HG02870 (cell line): Measurements from ENCODE around the gene ABL2.

Experiments used
- ATAC-seq: cut with Tn5 transposase; IDR thresholded peaks from one replicate; pipeline ENCODE4 v1.9.1; 2021; ENCODE audit warnings: mild to moderate bottlenecking, moderate library complexity; ENCODE audit not compliant: unreplicated experiment

ABL2 gene

GRCh38 chr1:179099891-179100290 lies 129.6 kb downstream of the ABL2 start:
- ATAC-seq: no peak

- ATAC-seq: no peak
Observed at GRCh38 chr1:179095924-179096323, 133.6 kb downstream of the ABL2 start.

- ATAC-seq: no peak
Observed at GRCh38 chr1:179095377-179095776, 134.1 kb downstream of the ABL2 start.

GRCh38 chr1:179094818-179095217 lies 134.7 kb downstream of the ABL2 start:
- ATAC-seq: no peak

- no peak for ATAC-seq
Observed at GRCh38 chr1:179092896-179093461, 136.5 kb downstream of the ABL2 start.

GRCh38 chr1:179091691-179092165 lies 137.7 kb downstream of the ABL2 start:
- ATAC-seq: no peak

GRCh38 chr1:179090923-179091322 lies 138.6 kb downstream of the ABL2 start:
- ATAC-seq: no peak

GRCh38 chr1:179090522-179090921 lies 139.0 kb downstream of the ABL2 start:
- no peak for ATAC-seq

- ATAC-seq: no peak
Observed at GRCh38 chr1:179089827-179090482, 139.5 kb downstream of the ABL2 start.

GRCh38 chr1:179087665-179088064 lies 141.8 kb downstream of the ABL2 start:
- ATAC-seq: no peak

GRCh38 chr1:179083533-179083932 lies 145.9 kb downstream of the ABL2 start:
- ATAC-seq: no peak

- ATAC-seq: no peak
Observed at GRCh38 chr1:179082999-179083335, 146.5 kb downstream of the ABL2 start.

GRCh38 chr1:179082333-179082998 lies 147.0 kb downstream of the ABL2 start:
- ATAC-seq: peak; percentile 16

GRCh38 chr1:179081687-179082332 lies 147.7 kb downstream of the ABL2 start, which contains the start of gene TOR3A:
TOR3A (plus strand) TSS chr1:179082070; CDS start chr1:179082129, 59 bp downstream.
- ATAC-seq: peak; percentile 87

GRCh38 chr1:179080866-179081686 lies 148.4 kb downstream of the ABL2 start:
- ATAC-seq: no peak

GRCh38 chr1:179079113-179079761 lies 150.2 kb downstream of the ABL2 start:
- no peak for ATAC-seq

- ATAC-seq: no peak
Observed at GRCh38 chr1:179077396-179077795, 152.1 kb downstream of the ABL2 start.

- ATAC-seq: no peak
Observed at GRCh38 chr1:179066471-179066870, 163.0 kb downstream of the ABL2 start.

- no peak for ATAC-seq
Observed at GRCh38 chr1:179061360-179062282, 167.9 kb downstream of the ABL2 start.
